ENCODE data around the gene KCNA4. TPM values are rescaled to one million over a fixed set of nuclear protein-coding genes. Genes with fewer than 3 reads are reported as not detected.
"Not testable (repeated sequence)": the region's sequence is repeated elsewhere in the genome, so short reads cannot be mapped to it uniquely, and the experiment has no call there.

Gene KCNA4
- total RNA-seq, 1 experiment from 2014 or later, result not detected

- DNase-seq (ENCODE audit: low read depth), result no peak
Observed at GRCh38 chr11:30000986-30001750, 15.7 kb downstream of the KCNA4 start.

GRCh38 chr11:29996016-29996415 lies 20.8 kb downstream of the KCNA4 start:
- DNase-seq (ENCODE audit: low read depth), result no peak

DNA sequence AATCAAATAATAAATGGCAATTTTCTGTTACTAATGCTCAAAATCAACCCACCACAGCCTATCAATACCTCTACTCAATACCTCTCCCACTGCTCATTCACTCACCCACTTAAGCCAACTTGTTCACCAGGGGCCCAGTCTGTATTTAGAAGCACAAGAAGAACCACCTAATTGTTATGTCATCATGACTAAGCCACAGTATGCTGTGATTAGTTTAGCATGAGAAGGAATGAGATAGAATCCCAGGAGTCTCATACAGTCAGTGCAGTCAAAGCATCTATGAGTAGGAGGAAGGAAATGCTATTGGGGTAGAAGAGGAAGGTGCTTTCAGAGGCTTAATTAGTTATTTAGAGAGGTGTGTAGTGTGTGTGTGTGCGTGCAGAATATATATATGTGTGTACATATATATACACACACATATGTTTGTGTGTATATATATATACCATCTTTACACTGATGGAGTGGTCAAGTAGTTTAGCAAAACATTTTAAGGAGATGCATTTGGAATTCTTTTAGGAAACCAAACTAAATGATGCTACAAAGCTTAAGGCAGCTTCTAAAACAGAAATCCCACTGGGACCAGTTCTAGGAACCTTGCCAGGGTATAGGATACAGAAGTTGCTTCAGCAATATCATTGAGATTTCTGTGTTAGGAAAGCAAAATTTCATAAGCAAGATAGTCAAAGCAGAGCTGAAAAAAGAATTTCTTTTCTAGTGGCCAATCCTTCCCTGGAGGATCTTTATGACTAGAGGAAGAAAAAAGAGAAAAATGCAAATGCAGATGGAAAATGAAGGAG lies 27.5 kb downstream of the KCNA4 start:
- DNase-seq (ENCODE audit: low read depth), result no peak

DNA sequence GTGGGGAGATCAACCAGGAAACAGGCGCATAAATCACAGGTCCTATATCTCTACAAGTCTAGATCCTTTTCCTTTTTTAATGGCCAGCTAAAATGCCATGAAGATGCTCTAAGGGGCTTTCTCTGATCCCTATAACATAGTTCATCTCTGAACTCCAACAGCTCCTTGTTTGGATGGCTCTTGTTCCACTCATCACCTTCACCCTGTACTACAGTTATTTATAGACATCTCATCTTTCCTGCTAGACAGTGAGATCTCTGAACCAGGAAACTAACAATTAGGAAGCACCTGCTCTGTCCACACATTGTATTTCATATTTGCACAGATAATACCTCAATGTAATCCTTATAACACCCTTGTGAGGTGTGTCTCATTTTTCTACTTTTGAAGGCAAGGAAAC lies 31.6 kb downstream of the KCNA4 start:
- DNase-seq (ENCODE audit: low read depth), result no peak

GRCh38 chr11:29984544-29984943 lies 32.3 kb downstream of the KCNA4 start:
- DNase-seq (ENCODE audit: low read depth), result no peak

DNA sequence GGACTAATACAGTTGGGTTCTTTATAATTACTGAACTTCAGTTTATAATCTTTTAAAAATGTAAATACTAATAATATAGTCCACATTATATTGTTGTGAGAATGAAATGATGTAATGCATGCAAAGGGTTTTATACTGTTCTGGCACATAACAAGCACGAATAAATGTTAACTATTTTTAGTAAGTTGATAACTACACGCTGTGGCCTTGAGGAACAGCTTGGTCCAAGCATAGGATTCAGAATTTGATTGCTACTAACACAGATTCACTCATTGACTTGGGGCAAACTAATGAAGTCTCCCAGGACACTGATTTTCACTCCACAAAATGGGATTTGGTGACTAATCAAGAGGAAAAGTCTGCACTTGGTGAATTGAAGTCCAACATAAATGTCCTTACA lies 38.3 kb downstream of the KCNA4 start:
- DNase-seq (ENCODE audit: low read depth), result no peak

GRCh38 chr11:29975580-29975979 lies 41.2 kb downstream of the KCNA4 start:
- DNase-seq (ENCODE audit: low read depth), result not testable (repeated sequence)

- DNase-seq (ENCODE audit: low read depth), result no peak
Observed at GRCh38 chr11:29963796-29964195, 53.0 kb downstream of the KCNA4 start.

- DNase-seq (ENCODE audit: low read depth), result no peak
Observed at GRCh38 chr11:29963036-29963435, 53.8 kb downstream of the KCNA4 start.

GRCh38 chr11:29962243-29962642 lies 54.6 kb downstream of the KCNA4 start:
- peak; percentile 2 for DNase-seq (ENCODE audit: low read depth)

Other genes with a start within 250 kb of the KCNA4 start
- not detected in 2 replicates for gene FSHB, start 214.0 kb upstream of the KCNA4 start, total RNA-seq (2014; rRNA removed; shearing (Covaris generic))

Measured in M059J (cell line).